ENCODE results near the gene SLC24A3. TPM values are rescaled to one million over a fixed set of nuclear protein-coding genes. Genes with fewer than 3 reads are reported as not detected.

Gene SLC24A3
- total RNA-seq, 1 experiment from 2014 or later, result not detected

GRCh38 chr20:19748681-19749080 lies 536.2 kb downstream of the SLC24A3 start:
- intact Hi-C loops (cut with micrococcal nuclease; ENCODE audit: unreplicated experiment), result no loop called here
- no TSS peak for BruUV-seq (replicated peaks)
- Histone ChIP-seq H3K27ac (ENCODE audit: low read length) (no peak overlapping the region), H3K27me3 (ENCODE audit: control insufficient read depth, insufficient read depth, low read length) (no peaks in the 10 kb centered on the region), H3K4me1 (ENCODE audit: control insufficient read depth, insufficient read depth, low read length) (no peaks in the 10 kb centered on the region), H3K36me3 (ENCODE audit: control insufficient read depth, insufficient read depth, low read length) (no peaks in the 10 kb centered on the region), H3K4me3 (ENCODE audit: low read depth in 2 of 2, low read length in 2 of 2) (no peak overlapping the region), H3K9me3 (ENCODE audit: control insufficient read depth, insufficient read depth, low read depth, low read length) (peaks cover 4% of the 10 kb centered on the region; the same call in 1 of the 2 replicates)
- POLR2A ChIA-PET, result interaction anchor here (0.5 kb wide), 1 partner anchor 28 kb away, joined by 4 read pairs; no protein-coding TSS in a partner anchor
- CTCF ChIA-PET, result no interaction called here
- TF ChIP-seq REST (IDR thresholded peaks at IDR 0.05; ENCODE audit: insufficient read depth in 1 of 2, low read depth in 2 of 2, low read length in 1 of 2) (no peak), CTCF (IDR thresholded peaks at IDR 0.05) (no peak), POLR2AphosphoS5 (IDR thresholded peaks at IDR 0.05; ENCODE audit: low read depth, low read length) (no peak), SIN3A (IDR thresholded peaks at IDR 0.05; ENCODE audit: borderline replicate concordance, insufficient read depth, low read depth, low read length) (no peak), TCF7L2 (IDR thresholded peaks at IDR 0.05; ENCODE audit: low read depth, low read length) (no peak)
- ATAC-seq (no peak), DNase-seq (ENCODE audit: low read depth, low spot score) (no peak)
- in situ Hi-C loops (cut with HindIII; ENCODE audit: low pct_unique_long_range_greater_than_20kb, low sequenced_read_pairs), result no loop called here

GRCh38 chr20:19749618-19750071 lies 537.2 kb downstream of the SLC24A3 start:
- H3K9me3 ChIP-seq (ENCODE audit: control insufficient read depth, insufficient read depth, low read depth, low read length), result peaks cover 4% of the 10 kb centered on the region; the same call in 1 of the 2 replicates
- ChIA-PET CTCF (no interaction called here), POLR2A (no interaction called here)
- no TSS peak for BruUV-seq (replicated peaks)
- DNase-seq (ENCODE audit: low read depth, low spot score) (no peak), ATAC-seq (no peak)
- in situ Hi-C loops (cut with HindIII; ENCODE audit: low pct_unique_long_range_greater_than_20kb, low sequenced_read_pairs) (no loop called here), intact Hi-C loops (cut with micrococcal nuclease; ENCODE audit: unreplicated experiment) (no loop called here)
- H3K36me3 ChIP-seq (ENCODE audit: control insufficient read depth, insufficient read depth, low read length), result no peaks in the 10 kb centered on the region
- TF ChIP-seq SIN3A (IDR thresholded peaks at IDR 0.05; ENCODE audit: borderline replicate concordance, insufficient read depth, low read depth, low read length) (no peak), CTCF (IDR thresholded peaks at IDR 0.05) (no peak), POLR2AphosphoS5 (IDR thresholded peaks at IDR 0.05; ENCODE audit: low read depth, low read length) (no peak), REST (IDR thresholded peaks at IDR 0.05; ENCODE audit: insufficient read depth in 1 of 2, low read depth in 2 of 2, low read length in 1 of 2) (no peak), TCF7L2 (IDR thresholded peaks at IDR 0.05; ENCODE audit: low read depth, low read length) (no peak)
- H3K4me3 ChIP-seq (ENCODE audit: low read depth in 2 of 2, low read length in 2 of 2), result no peak overlapping the region
- no peak overlapping the region for H3K27ac ChIP-seq (ENCODE audit: low read length)
- H3K27me3 ChIP-seq (ENCODE audit: control insufficient read depth, insufficient read depth, low read length), result no peaks in the 10 kb centered on the region
- no peaks in the 10 kb centered on the region for H3K4me1 ChIP-seq (ENCODE audit: control insufficient read depth, insufficient read depth, low read length)

All from Panc1 (cell line).